Measurements from ENCODE around the gene KPNA5.
"Not testable (repeated sequence)": the region's sequence is repeated elsewhere in the genome, so short reads cannot be mapped to it uniquely, and the experiment has no call there.

KPNA5 gene

GRCh38 chr6:116703888-116704287, 22.9 kb downstream of the KPNA5 start:
- DNase-seq (ENCODE audit: low read depth): not testable (repeated sequence)

GRCh38 chr6:116705917-116706316, 24.9 kb downstream of the KPNA5 start:
- DNase-seq (ENCODE audit: low read depth): no peak

GRCh38 chr6:116714296-116714695, 33.3 kb downstream of the KPNA5 start:
- DNase-seq (ENCODE audit: low read depth): no peak

- DNase-seq (ENCODE audit: low read depth): no peak
Observed at GRCh38 chr6:116714761-116715160, 33.8 kb downstream of the KPNA5 start.

- no peak for DNase-seq (ENCODE audit: low read depth)
Observed at GRCh38 chr6:116726947-116727346, 45.9 kb downstream of the KPNA5 start.

- DNase-seq (ENCODE audit: low read depth): no peak
Observed at GRCh38 chr6:116730513-116730912, 49.5 kb downstream of the KPNA5 start.

GRCh38 chr6:116737004-116737403, 56.0 kb downstream of the KPNA5 start:
- no peak for DNase-seq (ENCODE audit: low read depth)

- DNase-seq (ENCODE audit: low read depth): not testable (repeated sequence)
Observed at GRCh38 chr6:116740486-116740885, 59.5 kb downstream of the KPNA5 start.

- no peak for DNase-seq (ENCODE audit: low read depth)
Observed at GRCh38 chr6:116741571-116741970, 60.6 kb downstream of the KPNA5 start.

- no peak for DNase-seq (ENCODE audit: low read depth)
Observed at GRCh38 chr6:116745176-116745575, 64.2 kb downstream of the KPNA5 start.

- no peak for DNase-seq (ENCODE audit: low read depth)
Observed at GRCh38 chr6:116761779-116762178, 80.8 kb downstream of the KPNA5 start.

GRCh38 chr6:116762235-116762634, 81.2 kb downstream of the KPNA5 start:
- no peak for DNase-seq (ENCODE audit: low read depth)

GRCh38 chr6:116763048-116763447, 82.0 kb downstream of the KPNA5 start:
- DNase-seq (ENCODE audit: low read depth): no peak

- DNase-seq (ENCODE audit: low read depth): no peak
Observed at GRCh38 chr6:116763906-116764628, 83.1 kb downstream of the KPNA5 start.

- DNase-seq (ENCODE audit: low read depth): no peak
Observed at GRCh38 chr6:116764629-116764960, 83.6 kb downstream of the KPNA5 start.

GRCh38 chr6:116764961-116765841, 84.2 kb downstream of the KPNA5 start, which contains the start of gene FAM162B:
FAM162B (minus strand) TSS chr6:116765719; CDS start chr6:116765576, 143 bp downstream.
- no peak for DNase-seq (ENCODE audit: low read depth)

- DNase-seq (ENCODE audit: low read depth): no peak
Observed at GRCh38 chr6:116766506-116767176, 85.6 kb downstream of the KPNA5 start.

GRCh38 chr6:116767715-116768114, 86.7 kb downstream of the KPNA5 start:
- no peak for DNase-seq (ENCODE audit: low read depth)

- no peak for DNase-seq (ENCODE audit: low read depth)
Observed at GRCh38 chr6:116772450-116772849, 91.4 kb downstream of the KPNA5 start.

- no peak for DNase-seq (ENCODE audit: low read depth)
Observed at GRCh38 chr6:116773886-116774285, 92.9 kb downstream of the KPNA5 start.

- peak; percentile 12 for DNase-seq (ENCODE audit: low read depth)
Observed at GRCh38 chr6:116779573-116780164, 98.7 kb downstream of the KPNA5 start.

- DNase-seq (ENCODE audit: low read depth): no peak
Observed at GRCh38 chr6:116783852-116784251, 102.8 kb downstream of the KPNA5 start.

Data from stromal cell of bone marrow (primary cell).